ENCODE results near the gene KCNQ5. TPM values are rescaled to one million over a fixed set of nuclear protein-coding genes. Genes with fewer than 3 reads are reported as not detected.

The KCNQ5 gene
- polyA plus RNA-seq, 1 donor (not counting 4 experiments of a cell fraction or from before 2014, with no cell fraction given): 3.4 TPM

GRCh38 chr6:73042892-73043291, 421.0 kb downstream of the KCNQ5 start:
- no peaks in the 10 kb centered on the region for H4K20me1 ChIP-seq (ENCODE audit: control insufficient read depth, extremely low read depth, insufficient read depth, low read length)
- H3K27me3 ChIP-seq (ENCODE audit: control insufficient read depth, extremely low read depth, insufficient read depth, low read length): no peaks in the 10 kb centered on the region
- H3K9me1 ChIP-seq (ENCODE audit: control insufficient read depth, extremely low read depth, insufficient read depth, low read length): no peaks in the 10 kb centered on the region
- H3K4me2 ChIP-seq (ENCODE audit: control insufficient read depth, extremely low read depth, insufficient read depth, low read depth, low read length): no peak overlapping the region
- FAIRE-seq (no peak), DNase-seq (ENCODE audit: low read depth, low spot score) (no peak)
- H3K9me3 ChIP-seq (ENCODE audit: control insufficient read depth, low read depth, low read length): no peaks in the 10 kb centered on the region
- no peak overlapping the region for H3K4me3 ChIP-seq (ENCODE audit: control insufficient read depth in 2 of 3, extremely low read depth in 1 of 3, insufficient read depth in 2 of 3, low read depth in 1 of 3, low read length in 3 of 3)
- dilution Hi-C loops (cut with MboI; ENCODE audit: extremely low pct_ligation_motif_present, low sequenced_read_pairs): no loop called here
- TF ChIP-seq CTCF (optimal IDR thresholded peaks at IDR 0.05 in 1 of 3, IDR thresholded peaks at IDR 0.05 in 1 of 3, conservative IDR thresholded peaks at IDR 0.05 in 1 of 3; ENCODE audit: extremely low read depth in 1 of 3, insufficient read depth in 2 of 3, low read length in 3 of 3) (no peak), EZH2 (IDR thresholded peaks at IDR 0.05; ENCODE audit: low read length) (no peak)
- no peak overlapping the region for H2AFZ ChIP-seq (ENCODE audit: control insufficient read depth, low read length)
- H3K9ac ChIP-seq (ENCODE audit: control insufficient read depth, extremely low read depth, insufficient read depth, low read length): no peak overlapping the region
- H3K27ac ChIP-seq (ENCODE audit: control insufficient read depth, insufficient read depth, low read length): no peak overlapping the region
- H3K4me1 ChIP-seq (ENCODE audit: control insufficient read depth, extremely low read depth, insufficient read depth, low read length): peaks cover 7% of the 10 kb centered on the region
- H3K79me2 ChIP-seq (ENCODE audit: control insufficient read depth, insufficient read depth, low read length): no peaks in the 10 kb centered on the region
- H3K36me3 ChIP-seq (ENCODE audit: control insufficient read depth in 2 of 2, extremely low read depth in 1 of 2, insufficient read depth in 2 of 2, low read length in 2 of 2): no peaks in the 10 kb centered on the region

- no peak overlapping the region for H2AFZ ChIP-seq (ENCODE audit: control insufficient read depth, low read length)
- no peaks in the 10 kb centered on the region for H3K27me3 ChIP-seq (ENCODE audit: control insufficient read depth, extremely low read depth, insufficient read depth, low read length)
- H3K79me2 ChIP-seq (ENCODE audit: control insufficient read depth, insufficient read depth, low read length): no peaks in the 10 kb centered on the region
- H3K9ac ChIP-seq (ENCODE audit: control insufficient read depth, extremely low read depth, insufficient read depth, low read length): no peak overlapping the region
- no peaks in the 10 kb centered on the region for H3K9me1 ChIP-seq (ENCODE audit: control insufficient read depth, extremely low read depth, insufficient read depth, low read length)
- dilution Hi-C loops (cut with MboI; ENCODE audit: extremely low pct_ligation_motif_present, low sequenced_read_pairs): no loop called here
- H3K4me1 ChIP-seq (ENCODE audit: control insufficient read depth, extremely low read depth, insufficient read depth, low read length): peaks cover 13% of the 10 kb centered on the region
- H3K4me2 ChIP-seq (ENCODE audit: control insufficient read depth, extremely low read depth, insufficient read depth, low read depth, low read length): no peak overlapping the region
- H4K20me1 ChIP-seq (ENCODE audit: control insufficient read depth, extremely low read depth, insufficient read depth, low read length): no peaks in the 10 kb centered on the region
- H3K4me3 ChIP-seq (ENCODE audit: control insufficient read depth in 2 of 3, extremely low read depth in 1 of 3, insufficient read depth in 2 of 3, low read depth in 1 of 3, low read length in 3 of 3): no peak overlapping the region
- DNase-seq (ENCODE audit: low read depth, low spot score) (no peak), FAIRE-seq (no peak)
- H3K9me3 ChIP-seq (ENCODE audit: control insufficient read depth, low read depth, low read length): no peaks in the 10 kb centered on the region
- no peak for TF ChIP-seq CTCF (optimal IDR thresholded peaks at IDR 0.05 in 1 of 3, IDR thresholded peaks at IDR 0.05 in 1 of 3, conservative IDR thresholded peaks at IDR 0.05 in 1 of 3; ENCODE audit: extremely low read depth in 1 of 3, insufficient read depth in 2 of 3, low read length in 3 of 3)
- no peak for TF ChIP-seq EZH2 (IDR thresholded peaks at IDR 0.05; ENCODE audit: low read length)
- no peak overlapping the region for H3K27ac ChIP-seq (ENCODE audit: control insufficient read depth, insufficient read depth, low read length)
- no peaks in the 10 kb centered on the region for H3K36me3 ChIP-seq (ENCODE audit: control insufficient read depth in 2 of 2, extremely low read depth in 1 of 2, insufficient read depth in 2 of 2, low read length in 2 of 2)
Observed at GRCh38 chr6:73043446-73043845, 421.6 kb downstream of the KCNQ5 start.

Measured in keratinocyte (primary cell).